PC-9 (cell line): ENCODE data around the gene MTURN.

ENCODE experiments used
- CTCF ChIP-seq: fragments of 200-600 bp; sonication (generic); conservative IDR thresholded peaks from 2 replicates; pipeline ENCODE4 v1.6.1; 2017; ENCODE audit warnings: mixed run types, antibody characterized with exemption, mild to moderate bottlenecking, moderate library complexity
- EZH2 ChIP-seq: fragments of 200-600 bp; sonication (generic); IDR thresholded peaks from 2 replicates; pipeline ENCODE4 v1.8.0; 2017; ENCODE audit warnings: antibody characterized with exemption, low read depth

- TF ChIP-seq CTCF (no peak), EZH2 (no peak)
Observed at GRCh38 chr7:30163231-30163894, 28.6 kb downstream of the MTURN start.
